ENCODE measurements around the gene WDFY4. TPM values are rescaled to one million over a fixed set of nuclear protein-coding genes. Genes with fewer than 3 reads are reported as not detected.

The WDFY4 gene
- total and polyA plus RNA-seq, 2 experiments from 2014 or later, result 0.14 TPM; not detected in 1

GRCh38 chr10:48968036-48968435 is 283.4 kb downstream of the WDFY4 start:
- Histone ChIP-seq H3K79me2 (replicated peaks; ENCODE audit: insufficient read depth) (no peaks in the 10 kb centered on the region), H2AFZ (no peak overlapping the region), H3K4me3 (no peak overlapping the region), H3F3A (replicated peaks; ENCODE audit: low read depth) (no peaks in the 10 kb centered on the region), H3K36me3 (ENCODE audit: insufficient read depth) (no peaks in the 10 kb centered on the region), H3K27me3 (ENCODE audit: insufficient read depth) (no peaks in the 10 kb centered on the region), H3K27ac (ENCODE audit: low read depth) (no peak overlapping the region), H4K20me1 (replicated peaks; ENCODE audit: insufficient read depth) (no peaks in the 10 kb centered on the region), H3K4me2 (no peak overlapping the region), H3K4me1 (ENCODE audit: insufficient read depth) (no peaks in the 10 kb centered on the region), H3K9me2 (ENCODE audit: insufficient read depth) (no peaks in the 10 kb centered on the region)
- H3K4me3 Mint-ChIP-seq, result no peak overlapping the region
- no peak for TF ChIP-seq POLR2AphosphoS5 (IDR thresholded peaks at IDR 0.05; ENCODE audit: low read depth)
- H3K27me3 Mint-ChIP-seq (ENCODE audit: insufficient read depth, low read depth, poor library complexity), result peaks cover 4% of the 10 kb centered on the region
- no peak for DNase-seq (ENCODE audit: low spot score)
- no peak overlapping the region for H3K27ac Mint-ChIP-seq
- no peaks in the 10 kb centered on the region for H3K9me3 Mint-ChIP-seq
- H3K4me1 Mint-ChIP-seq, result no peaks in the 10 kb centered on the region
- H3K36me3 Mint-ChIP-seq (ENCODE audit: low read depth), result no peaks in the 10 kb centered on the region
- no peak for ATAC-seq

DNA sequence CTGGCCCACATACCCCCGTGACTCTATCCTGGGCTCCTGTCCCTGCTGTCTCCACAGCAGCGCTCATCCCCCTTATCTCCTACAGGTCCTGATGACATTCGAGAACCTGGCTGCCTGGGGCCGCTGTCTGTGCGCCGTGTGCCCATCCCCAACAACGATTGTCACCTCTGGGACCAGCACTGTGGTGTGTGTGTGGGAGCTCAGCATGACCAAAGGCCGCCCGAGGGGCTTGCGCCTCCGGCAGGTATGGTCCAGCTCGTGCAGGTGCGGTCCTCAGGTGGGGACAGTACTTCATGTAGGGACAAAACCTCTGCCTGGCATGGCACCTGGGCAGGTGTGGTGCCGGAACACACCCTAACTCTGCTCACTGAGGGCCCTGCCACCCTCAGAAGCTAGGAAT is 285.4 kb downstream of the WDFY4 start:
- Histone ChIP-seq H3K27me3 (ENCODE audit: insufficient read depth) (no peaks in the 10 kb centered on the region), H3K36me3 (ENCODE audit: insufficient read depth) (no peaks in the 10 kb centered on the region), H3K79me2 (replicated peaks; ENCODE audit: insufficient read depth) (no peaks in the 10 kb centered on the region), H3K4me1 (ENCODE audit: insufficient read depth) (no peaks in the 10 kb centered on the region), H2AFZ (no peak overlapping the region), H3K9me2 (ENCODE audit: insufficient read depth) (0 out of 2 replicates have a peak, but pooled peaks cover 3% of the 10 kb centered on the region), H3K4me2 (no peak overlapping the region), H3K27ac (ENCODE audit: low read depth) (no peak overlapping the region), H3F3A (replicated peaks; ENCODE audit: low read depth) (no peaks in the 10 kb centered on the region), H3K4me3 (no peak overlapping the region), H4K20me1 (replicated peaks; ENCODE audit: insufficient read depth) (no peaks in the 10 kb centered on the region)
- Mint-ChIP-seq H3K4me1 (no peaks in the 10 kb centered on the region), H3K27ac (no peak overlapping the region), H3K4me3 (no peak overlapping the region), H3K9me3 (no peaks in the 10 kb centered on the region), H3K27me3 (ENCODE audit: insufficient read depth, low read depth, poor library complexity) (peaks cover 4% of the 10 kb centered on the region), H3K36me3 (ENCODE audit: low read depth) (no peaks in the 10 kb centered on the region)
- ATAC-seq (no peak), DNase-seq (ENCODE audit: low spot score) (no peak)
- TF ChIP-seq ZNF114 (CRISPR knock-in tag; IDR thresholded peaks at IDR 0.05) (no peak), EZH2 (IDR thresholded peaks at IDR 0.05; ENCODE audit: low read depth, unreplicated experiment) (no peak), POLR2AphosphoS5 (IDR thresholded peaks at IDR 0.05; ENCODE audit: low read depth) (no peak), CREB1 (CRISPR knock-in tag; IDR thresholded peaks at IDR 0.05; ENCODE audit: low read depth) (no peak), STAT1 (IDR thresholded peaks at IDR 0.05; ENCODE audit: unreplicated experiment) (no peak), CTCF (conservative IDR thresholded peaks at IDR 0.05; ENCODE audit: low read depth in 2 of 2) (no peak), JUNB (IDR thresholded peaks at IDR 0.05; ENCODE audit: unreplicated experiment) (no peak), ZNF331 (CRISPR knock-in tag; IDR thresholded peaks at IDR 0.05; ENCODE audit: low read depth) (no peak)
- TF ChIP-seq, protein P1, sequence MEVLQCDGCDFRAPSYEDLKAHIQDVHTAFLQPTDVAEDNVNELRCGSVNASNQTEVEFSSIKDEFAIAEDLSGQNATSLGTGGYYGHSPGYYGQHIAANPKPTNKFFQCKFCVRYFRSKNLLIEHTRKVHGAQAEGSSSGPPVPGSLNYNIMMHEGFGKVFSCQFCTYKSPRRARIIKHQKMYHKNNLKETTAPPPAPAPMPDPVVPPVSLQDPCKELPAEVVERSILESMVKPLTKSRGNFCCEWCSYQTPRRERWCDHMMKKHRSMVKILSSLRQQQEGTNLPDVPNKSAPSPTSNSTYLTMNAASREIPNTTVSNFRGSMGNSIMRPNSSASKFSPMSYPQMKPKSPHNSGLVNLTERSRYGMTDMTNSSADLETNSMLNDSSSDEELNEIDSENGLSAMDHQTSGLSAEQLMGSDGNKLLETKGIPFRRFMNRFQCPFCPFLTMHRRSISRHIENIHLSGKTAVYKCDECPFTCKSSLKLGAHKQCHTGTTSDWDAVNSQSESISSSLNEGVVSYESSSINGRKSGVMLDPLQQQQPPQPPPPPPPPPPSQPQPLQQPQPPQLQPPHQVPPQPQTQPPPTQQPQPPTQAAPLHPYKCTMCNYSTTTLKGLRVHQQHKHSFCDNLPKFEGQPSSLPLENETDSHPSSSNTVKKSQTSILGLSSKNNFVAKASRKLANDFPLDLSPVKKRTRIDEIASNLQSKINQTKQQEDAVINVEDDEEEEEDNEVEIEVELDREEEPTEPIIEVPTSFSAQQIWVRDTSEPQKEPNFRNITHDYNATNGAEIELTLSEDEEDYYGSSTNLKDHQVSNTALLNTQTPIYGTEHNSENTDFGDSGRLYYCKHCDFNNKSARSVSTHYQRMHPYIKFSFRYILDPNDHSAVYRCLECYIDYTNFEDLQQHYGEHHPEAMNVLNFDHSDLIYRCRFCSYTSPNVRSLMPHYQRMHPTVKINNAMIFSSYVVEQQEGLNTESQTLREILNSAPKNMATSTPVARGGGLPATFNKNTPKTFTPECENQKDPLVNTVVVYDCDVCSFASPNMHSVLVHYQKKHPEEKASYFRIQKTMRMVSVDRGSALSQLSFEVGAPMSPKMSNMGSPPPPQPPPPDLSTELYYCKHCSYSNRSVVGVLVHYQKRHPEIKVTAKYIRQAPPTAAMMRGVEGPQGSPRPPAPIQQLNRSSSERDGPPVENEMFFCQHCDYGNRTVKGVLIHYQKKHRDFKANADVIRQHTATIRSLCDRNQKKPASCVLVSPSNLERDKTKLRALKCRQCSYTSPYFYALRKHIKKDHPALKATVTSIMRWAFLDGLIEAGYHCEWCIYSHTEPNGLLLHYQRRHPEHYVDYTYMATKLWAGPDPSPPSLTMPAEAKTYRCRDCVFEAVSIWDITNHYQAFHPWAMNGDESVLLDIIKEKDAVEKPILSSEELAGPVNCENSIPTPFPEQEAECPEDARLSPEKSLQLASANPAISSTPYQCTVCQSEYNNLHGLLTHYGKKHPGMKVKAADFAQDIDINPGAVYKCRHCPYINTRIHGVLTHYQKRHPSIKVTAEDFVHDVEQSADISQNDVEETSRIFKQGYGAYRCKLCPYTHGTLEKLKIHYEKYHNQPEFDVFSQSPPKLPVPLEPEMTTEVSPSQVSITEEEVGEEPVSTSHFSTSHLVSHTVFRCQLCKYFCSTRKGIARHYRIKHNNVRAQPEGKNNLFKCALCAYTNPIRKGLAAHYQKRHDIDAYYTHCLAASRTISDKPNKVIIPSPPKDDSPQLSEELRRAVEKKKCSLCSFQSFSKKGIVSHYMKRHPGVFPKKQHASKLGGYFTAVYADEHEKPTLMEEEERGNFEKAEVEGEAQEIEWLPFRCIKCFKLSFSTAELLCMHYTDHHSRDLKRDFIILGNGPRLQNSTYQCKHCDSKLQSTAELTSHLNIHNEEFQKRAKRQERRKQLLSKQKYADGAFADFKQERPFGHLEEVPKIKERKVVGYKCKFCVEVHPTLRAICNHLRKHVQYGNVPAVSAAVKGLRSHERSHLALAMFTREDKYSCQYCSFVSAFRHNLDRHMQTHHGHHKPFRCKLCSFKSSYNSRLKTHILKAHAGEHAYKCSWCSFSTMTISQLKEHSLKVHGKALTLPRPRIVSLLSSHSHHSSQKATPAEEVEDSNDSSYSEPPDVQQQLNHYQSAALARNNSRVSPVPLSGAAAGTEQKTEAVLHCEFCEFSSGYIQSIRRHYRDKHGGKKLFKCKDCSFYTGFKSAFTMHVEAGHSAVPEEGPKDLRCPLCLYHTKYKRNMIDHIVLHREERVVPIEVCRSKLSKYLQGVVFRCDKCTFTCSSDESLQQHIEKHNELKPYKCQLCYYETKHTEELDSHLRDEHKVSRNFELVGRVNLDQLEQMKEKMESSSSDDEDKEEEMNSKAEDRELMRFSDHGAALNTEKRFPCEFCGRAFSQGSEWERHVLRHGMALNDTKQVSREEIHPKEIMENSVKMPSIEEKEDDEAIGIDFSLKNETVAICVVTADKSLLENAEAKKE (CRISPR knock-in tag; IDR thresholded peaks at IDR 0.05), result no peak
- TF ChIP-seq, protein P2, sequence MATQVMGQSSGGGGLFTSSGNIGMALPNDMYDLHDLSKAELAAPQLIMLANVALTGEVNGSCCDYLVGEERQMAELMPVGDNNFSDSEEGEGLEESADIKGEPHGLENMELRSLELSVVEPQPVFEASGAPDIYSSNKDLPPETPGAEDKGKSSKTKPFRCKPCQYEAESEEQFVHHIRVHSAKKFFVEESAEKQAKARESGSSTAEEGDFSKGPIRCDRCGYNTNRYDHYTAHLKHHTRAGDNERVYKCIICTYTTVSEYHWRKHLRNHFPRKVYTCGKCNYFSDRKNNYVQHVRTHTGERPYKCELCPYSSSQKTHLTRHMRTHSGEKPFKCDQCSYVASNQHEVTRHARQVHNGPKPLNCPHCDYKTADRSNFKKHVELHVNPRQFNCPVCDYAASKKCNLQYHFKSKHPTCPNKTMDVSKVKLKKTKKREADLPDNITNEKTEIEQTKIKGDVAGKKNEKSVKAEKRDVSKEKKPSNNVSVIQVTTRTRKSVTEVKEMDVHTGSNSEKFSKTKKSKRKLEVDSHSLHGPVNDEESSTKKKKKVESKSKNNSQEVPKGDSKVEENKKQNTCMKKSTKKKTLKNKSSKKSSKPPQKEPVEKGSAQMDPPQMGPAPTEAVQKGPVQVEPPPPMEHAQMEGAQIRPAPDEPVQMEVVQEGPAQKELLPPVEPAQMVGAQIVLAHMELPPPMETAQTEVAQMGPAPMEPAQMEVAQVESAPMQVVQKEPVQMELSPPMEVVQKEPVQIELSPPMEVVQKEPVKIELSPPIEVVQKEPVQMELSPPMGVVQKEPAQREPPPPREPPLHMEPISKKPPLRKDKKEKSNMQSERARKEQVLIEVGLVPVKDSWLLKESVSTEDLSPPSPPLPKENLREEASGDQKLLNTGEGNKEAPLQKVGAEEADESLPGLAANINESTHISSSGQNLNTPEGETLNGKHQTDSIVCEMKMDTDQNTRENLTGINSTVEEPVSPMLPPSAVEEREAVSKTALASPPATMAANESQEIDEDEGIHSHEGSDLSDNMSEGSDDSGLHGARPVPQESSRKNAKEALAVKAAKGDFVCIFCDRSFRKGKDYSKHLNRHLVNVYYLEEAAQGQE (IDR thresholded peaks at IDR 0.05; ENCODE audit: unreplicated experiment), result no peak
